M059J (cell line): ENCODE data around the gene THTPA. TPM values are rescaled to one million over a fixed set of nuclear protein-coding genes. Genes with fewer than 3 reads are reported as not detected.
"Not testable (repeated sequence)": the region's sequence is repeated elsewhere in the genome, so short reads cannot be mapped to it uniquely, and the experiment has no call there.

Source experiments
- DNase-seq: peaks from one replicate; pipeline ENCODE4 v3.0.0-alpha.2; 2012; ENCODE audit warnings: low read depth
- total RNA-seq: library from RNA; depleted of rRNA; stranded (reverse); fragments of >200 nt; shearing (Covaris generic); gene quantifications from 2 replicates; pipeline ENCODE4 v1.2.3, GENCODE V29; 2014

Gene THTPA
- total RNA-seq, 1 experiment from 2014 or later, result 18.1 TPM

- DNase-seq, result no peak
Measured at GRCh38 chr14:23533652-23534435, 22.2 kb upstream of the THTPA start.

- DNase-seq, result no peak
Measured at GRCh38 chr14:23535943-23536342, 20.1 kb upstream of the THTPA start.

- no peak for DNase-seq
Measured at GRCh38 chr14:23536494-23536893, 19.6 kb upstream of the THTPA start.

GRCh38 chr14:23536906-23537305 lies 19.2 kb upstream of the THTPA start:
- DNase-seq, result not testable (repeated sequence)

- DNase-seq, result peak; percentile 20
Measured at GRCh38 chr14:23537351-23538049, 18.6 kb upstream of the THTPA start.

GRCh38 chr14:23538050-23538718 lies 17.9 kb upstream of the THTPA start:
- no peak for DNase-seq

GRCh38 chr14:23538785-23539184 lies 17.3 kb upstream of the THTPA start:
- no peak for DNase-seq

GRCh38 chr14:23539248-23540140 lies 16.6 kb upstream of the THTPA start:
- DNase-seq, result peak; percentile 36

- no peak for DNase-seq
Measured at GRCh38 chr14:23540141-23540469, 16.0 kb upstream of the THTPA start.

- DNase-seq, result no peak
Measured at GRCh38 chr14:23542261-23542660, 13.8 kb upstream of the THTPA start.

GRCh38 chr14:23543403-23543802 lies 12.7 kb upstream of the THTPA start:
- no peak for DNase-seq

- DNase-seq, result no peak
Measured at GRCh38 chr14:23544511-23545447, 11.3 kb upstream of the THTPA start.

GRCh38 chr14:23545740-23546365 lies 10.2 kb upstream of the THTPA start:
- DNase-seq, result no peak

- no peak for DNase-seq
Measured at GRCh38 chr14:23546450-23547035, 9.5 kb upstream of the THTPA start.

- DNase-seq, result no peak
Measured at GRCh38 chr14:23547924-23548323, 8.1 kb upstream of the THTPA start.

- DNase-seq, result peak; percentile 25
Measured at GRCh38 chr14:23548351-23549318, 7.4 kb upstream of the THTPA start.

- DNase-seq, result no peak
Measured at GRCh38 chr14:23550131-23550811, 5.8 kb upstream of the THTPA start.

- no peak for DNase-seq
Measured at GRCh38 chr14:23550812-23551265, 5.2 kb upstream of the THTPA start.
